HepG2 (cell line): ENCODE results near the gene PKIG.

Source experiments
- GFI1 ChIP-seq: sonication (generic); formaldehyde crosslinking; IDR thresholded peaks from 2 replicates; pipeline ENCODE4 v1.5.0; 2020; ENCODE audit warnings: missing genetic modification reagents, mild to moderate bottlenecking, borderline replicate concordance
- MZF1 ChIP-seq: sonication (generic); formaldehyde crosslinking; IDR thresholded peaks from 2 replicates; pipeline ENCODE4 v1.8.1; 2023; ENCODE audit warnings: mild to moderate bottlenecking, missing genetic modification reagents, borderline replicate concordance
- PTBP1 ChIP-seq: fragments of 200-400 bp; formaldehyde crosslinking; IDR thresholded peaks from 2 replicates; pipeline ENCODE4 v1.6.1; 2018; ENCODE audit warnings: low read length, low read depth; ENCODE audit not compliant: poor library complexity, severe bottlenecking
- SP1 ChIP-seq, 2 experiments: fragments of 450-650 bp in 1 of 2; sonication (generic) in 1 of 2; formaldehyde crosslinking in 1 of 2; IDR thresholded peaks; 2 replicates each; pipeline versions ENCODE4 v1.4.0 to v1.6.1; 2016 to 2020; ENCODE audit warnings: missing genetic modification reagents in 1 of 2
- SYNCRIP ChIP-seq: fragments of 200-400 bp; formaldehyde crosslinking; IDR thresholded peaks from 2 replicates; pipeline ENCODE4 v1.6.1; 2018; ENCODE audit warnings: mild to moderate bottlenecking, low read depth, low read length; ENCODE audit not compliant: insufficient read depth
- TAF1 ChIP-seq: sonication (generic); formaldehyde crosslinking; IDR thresholded peaks from 2 replicates; pipeline ENCODE4 v1.4.0; 2020; ENCODE audit warnings: missing genetic modification reagents
- TF ChIP-seq, protein P1 (sequence below): IDR thresholded peaks from 2 replicates; pipeline ENCODE4 v1.6.1; 2016; ENCODE audit warnings: missing biosample characterization, missing genetic modification reagents, low read depth

GRCh38 chr20:44585057-44585963 is 2.9 kb downstream of the PKIG start:
- TF ChIP-seq GFI1 (no peak), MZF1 (CRISPR knock-in tag) (no peak), TAF1 (no peak), PTBP1 (no peak), SYNCRIP (no peak), SP1 (IDR thresholded peaks at IDR 0.05) (no peak), SP1 (CRISPR knock-in tag; IDR thresholded peaks at IDR 0.05) (no peak)
- TF ChIP-seq, protein P1, sequence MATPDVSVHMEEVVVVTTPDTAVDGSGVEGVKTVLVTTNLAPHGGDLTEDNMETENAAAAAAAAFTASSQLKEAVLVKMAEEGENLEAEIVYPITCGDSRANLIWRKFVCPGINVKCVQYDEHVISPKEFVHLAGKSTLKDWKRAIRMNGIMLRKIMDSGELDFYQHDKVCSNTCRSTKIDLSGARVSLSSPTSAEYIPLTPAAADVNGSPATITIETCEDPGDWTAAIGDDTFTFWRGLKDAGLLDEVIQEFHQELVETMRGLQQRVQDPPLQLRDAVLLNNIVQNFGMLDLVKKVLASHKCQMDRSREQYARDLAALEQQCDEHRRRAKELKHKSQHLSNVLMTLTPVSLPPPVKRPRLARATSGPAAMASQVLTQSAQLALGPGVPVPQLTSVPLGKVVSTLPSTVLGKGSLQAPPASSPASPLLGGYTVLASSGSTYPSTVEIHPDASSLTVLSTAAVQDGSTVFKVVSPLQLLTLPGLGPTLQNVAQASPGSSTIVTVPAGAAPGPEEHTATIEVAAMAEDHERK (CRISPR knock-in tag) = no peak
